GM21390 (cell line): Measurements from ENCODE around the gene TLK1.
"Not testable (repeated sequence)": the region's sequence is repeated elsewhere in the genome, so short reads cannot be mapped to it uniquely, and the experiment has no call there.

Source experiments
- ATAC-seq: cut with Tn5 transposase; IDR thresholded peaks from one replicate; pipeline ENCODE4 v1.9.1; 2021; ENCODE audit not compliant: unreplicated experiment

TLK1 gene

GRCh38 chr2:171146071-171146470, 14.6 kb downstream of the TLK1 start:
- no peak for ATAC-seq

- ATAC-seq = no peak
Measured at GRCh38 chr2:171143670-171144062, 17.0 kb downstream of the TLK1 start.

DNA sequence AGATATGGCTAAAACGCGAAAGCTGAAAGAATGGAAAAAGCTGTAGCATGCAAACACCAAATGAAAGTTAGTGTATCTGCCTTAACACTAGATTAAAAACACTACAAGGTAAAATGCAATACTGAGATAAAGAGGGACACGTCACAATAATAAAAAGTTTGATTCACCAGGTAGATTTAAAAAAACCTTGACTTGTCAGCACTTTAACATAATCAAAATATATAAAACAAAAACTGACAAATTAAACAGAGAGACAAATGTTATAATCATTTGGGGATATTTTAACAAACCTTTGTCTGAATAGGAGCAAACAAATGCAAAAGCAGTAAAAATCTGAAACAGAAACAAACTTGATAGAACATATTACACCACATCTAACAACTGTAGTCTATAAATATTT, 18.3 kb downstream of the TLK1 start:
- no peak for ATAC-seq

DNA sequence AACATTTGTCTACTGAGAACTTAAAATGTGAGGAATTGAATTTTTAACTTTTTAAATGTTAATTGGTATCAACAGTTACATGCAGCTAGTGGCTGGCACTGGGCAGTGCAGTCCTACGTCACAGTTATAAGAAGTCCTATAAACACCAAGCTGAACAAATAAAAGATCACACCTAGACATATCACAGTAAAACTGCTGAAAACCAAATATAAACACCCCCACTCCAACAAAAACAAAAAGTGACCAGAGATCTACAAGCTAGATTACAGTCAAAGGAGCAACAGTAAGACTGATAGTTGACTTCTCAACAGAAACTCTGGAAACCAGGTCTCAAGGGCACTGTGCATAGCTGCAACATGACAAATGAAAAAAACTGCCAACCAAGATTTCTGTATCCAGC, 19.4 kb downstream of the TLK1 start:
- no peak for ATAC-seq

DNA sequence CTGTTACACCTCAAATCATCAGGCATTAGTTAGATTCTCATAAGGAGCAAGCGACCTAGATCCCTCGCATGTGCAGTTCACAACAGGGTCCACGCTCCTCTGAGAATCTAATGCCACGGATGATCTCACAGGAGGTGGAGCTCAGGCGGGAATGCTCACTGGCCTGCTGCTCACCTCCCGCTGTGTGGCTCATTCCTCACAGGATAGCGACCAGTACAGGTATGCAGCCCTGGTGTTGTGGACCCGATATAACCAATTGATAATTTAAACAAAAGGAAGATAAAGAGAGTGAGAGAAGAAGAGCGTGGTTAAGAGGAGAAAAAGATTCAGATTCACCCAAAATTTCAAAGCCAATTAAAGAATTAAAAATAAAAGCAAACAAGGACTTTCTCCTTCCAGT, 20.8 kb downstream of the TLK1 start:
- ATAC-seq = no peak

GRCh38 chr2:171136024-171136423, 24.7 kb downstream of the TLK1 start:
- ATAC-seq = peak; percentile 92

DNA sequence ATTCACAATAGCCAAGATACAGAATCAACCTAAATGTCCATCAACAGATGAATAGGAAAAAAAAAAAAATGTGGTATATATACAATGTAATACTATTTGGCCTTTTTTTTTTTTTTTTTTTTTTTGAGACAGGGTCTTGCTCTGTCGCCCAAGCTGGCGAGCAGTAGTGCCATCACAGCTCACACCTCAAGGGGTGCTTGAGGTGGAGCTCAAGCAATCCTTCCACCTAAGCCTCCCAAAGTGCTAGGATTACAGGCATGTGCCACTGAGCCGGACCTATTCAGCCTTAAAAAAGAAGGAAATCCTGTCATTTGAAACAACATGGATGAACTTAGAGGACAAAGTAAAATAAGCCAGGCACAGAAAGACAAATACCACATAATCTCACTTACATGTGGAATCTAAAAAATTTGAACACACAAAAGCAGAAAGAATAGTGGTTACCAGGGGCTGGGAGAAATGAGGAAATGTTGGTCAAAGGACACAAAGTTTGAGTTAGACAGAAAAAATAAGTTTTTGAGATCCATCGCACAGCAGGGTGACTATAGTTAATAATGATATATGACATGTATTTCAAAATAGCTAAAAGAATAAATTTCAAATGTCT, 26.0 kb downstream of the TLK1 start:
- no peak for ATAC-seq

DNA sequence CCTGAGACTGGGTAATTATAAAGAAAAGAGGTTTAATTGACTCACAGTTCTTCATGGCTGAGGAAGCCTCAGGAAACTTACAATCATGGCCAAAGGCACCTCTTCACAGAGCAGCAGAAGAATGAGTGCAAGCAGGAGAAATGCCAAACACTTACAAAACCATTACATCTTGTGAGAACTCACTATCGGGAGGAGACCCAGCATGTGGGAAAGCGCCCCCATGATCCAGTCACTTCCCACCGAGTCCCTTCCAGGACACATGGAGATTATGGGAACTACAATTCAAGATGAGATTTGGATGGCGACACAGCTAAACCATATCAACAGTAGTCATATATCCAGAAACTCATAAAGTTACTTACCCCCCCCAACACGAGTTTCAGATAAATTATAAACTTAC, 28.6 kb downstream of the TLK1 start:
- no peak for ATAC-seq

GRCh38 chr2:171128461-171128860, 32.2 kb downstream of the TLK1 start:
- ATAC-seq = no peak

DNA sequence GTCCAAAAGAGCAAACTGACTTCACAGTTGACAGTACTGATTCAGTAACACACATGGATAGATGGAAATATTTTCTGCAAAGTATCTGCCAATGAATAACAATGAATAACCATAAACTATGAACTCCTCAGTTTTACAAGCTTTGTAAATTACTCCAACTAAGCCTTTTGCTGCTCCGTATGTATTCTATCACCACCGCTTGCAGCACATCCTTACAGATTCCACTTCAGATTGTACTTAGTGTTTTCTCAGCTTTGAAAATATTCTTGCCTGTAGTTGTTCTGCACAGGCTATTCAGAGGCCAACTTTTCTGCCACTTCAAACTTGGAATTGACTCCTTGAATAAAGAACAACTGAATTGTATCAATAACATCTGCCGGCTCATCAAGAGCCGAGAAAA, 36.2 kb downstream of the TLK1 start:
- no peak for ATAC-seq

DNA sequence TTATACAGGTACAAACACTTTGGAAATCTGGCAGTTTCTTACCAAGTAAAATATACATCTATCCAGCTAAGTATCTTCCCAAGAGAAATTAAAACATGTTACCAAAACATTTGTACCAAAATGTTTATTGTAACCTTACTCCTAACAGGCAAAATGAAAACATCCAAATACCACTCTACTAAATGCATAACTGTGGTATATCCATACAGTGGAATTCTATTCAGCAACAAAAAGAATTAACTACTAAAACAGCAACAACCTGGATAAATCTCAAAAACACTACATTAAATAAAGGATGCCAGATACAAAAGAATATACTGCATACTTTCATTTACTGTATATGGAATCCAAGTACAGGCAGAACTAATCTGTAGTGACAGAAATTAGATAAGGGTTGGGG, 51.1 kb downstream of the TLK1 start:
- ATAC-seq = no peak

DNA sequence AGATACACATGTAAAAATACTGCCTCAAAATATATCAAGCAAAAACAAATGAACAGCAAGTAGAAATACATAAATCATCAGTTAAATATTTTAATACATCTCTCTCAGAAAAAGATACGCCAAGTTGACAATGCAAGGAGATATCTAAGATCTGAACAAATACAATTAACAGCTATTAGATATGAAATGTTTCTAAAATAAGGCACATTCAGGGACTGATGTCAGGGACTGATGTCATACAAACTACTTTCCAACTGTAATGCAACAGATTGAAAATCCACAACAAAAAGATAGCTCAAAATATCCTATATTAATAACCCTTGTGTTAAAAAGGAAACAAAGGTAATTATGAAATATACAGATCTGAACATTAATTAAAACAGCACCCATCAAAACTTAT, 51.7 kb downstream of the TLK1 start:
- ATAC-seq = no peak

DNA sequence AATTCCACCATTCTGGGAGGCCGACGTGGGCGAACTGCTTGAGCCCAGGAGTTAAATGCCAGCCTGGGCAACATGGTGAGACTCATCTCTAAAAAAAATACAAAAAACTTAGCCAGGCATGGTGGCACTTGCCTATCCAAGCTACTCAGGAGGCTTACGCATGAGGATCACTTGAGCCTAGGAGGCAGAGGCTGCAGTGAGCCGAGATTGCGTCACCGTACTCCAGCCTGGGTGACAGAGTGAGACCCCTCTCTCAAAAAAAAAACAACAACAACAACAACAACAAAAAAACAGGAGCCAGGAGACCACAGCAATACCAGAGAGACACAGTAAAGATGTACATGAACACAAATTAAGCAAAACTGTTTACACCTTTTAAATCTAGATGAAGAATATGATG, 52.9 kb downstream of the TLK1 start:
- no peak for ATAC-seq

GRCh38 chr2:171104379-171104778, 56.3 kb downstream of the TLK1 start:
- ATAC-seq = no peak

- no peak for ATAC-seq
Measured at GRCh38 chr2:171102802-171103201, 57.9 kb downstream of the TLK1 start.

GRCh38 chr2:171100370-171100769, 60.3 kb downstream of the TLK1 start:
- no peak for ATAC-seq

- no peak for ATAC-seq
Measured at GRCh38 chr2:171098607-171099006, 62.1 kb downstream of the TLK1 start.

GRCh38 chr2:171095014-171095582, 65.6 kb downstream of the TLK1 start:
- ATAC-seq = no peak

DNA sequence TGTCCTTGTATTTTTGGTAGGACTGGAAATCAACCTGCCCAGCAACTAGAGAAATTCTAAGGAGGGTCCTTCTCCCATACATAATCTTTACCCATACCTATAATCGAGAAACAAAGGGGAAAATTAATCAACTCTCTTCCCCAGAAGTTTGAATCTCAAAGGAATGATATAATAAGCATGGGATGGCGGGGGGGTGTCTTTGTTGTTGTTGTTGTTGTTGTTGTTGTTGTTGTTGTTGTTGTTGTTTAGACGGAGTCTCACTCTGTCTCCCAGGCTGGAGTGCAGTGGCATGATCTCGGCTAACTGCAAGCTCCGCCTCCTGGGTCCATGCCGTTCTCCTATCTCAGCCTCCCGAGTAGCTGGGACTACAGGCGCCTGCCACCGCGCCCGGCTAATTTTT, 69.2 kb downstream of the TLK1 start:
- not testable (repeated sequence) for ATAC-seq

DNA sequence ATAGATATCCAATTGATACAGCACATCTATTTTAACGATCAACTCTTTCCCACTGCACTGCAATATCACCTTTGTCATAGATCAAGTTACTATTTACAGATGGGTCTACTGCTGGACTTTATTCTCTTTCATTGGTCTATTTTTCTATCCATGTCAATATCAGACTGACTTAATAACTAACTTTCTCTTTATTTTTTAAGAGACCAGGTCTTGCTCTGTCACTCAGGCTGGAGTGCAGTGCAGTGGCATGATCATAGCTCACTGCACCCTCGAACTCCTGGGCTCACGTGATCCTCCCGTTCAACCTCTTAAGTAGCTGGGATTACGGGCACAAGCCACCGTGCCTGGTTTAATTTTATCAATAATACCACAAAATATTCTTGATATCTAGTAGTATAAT, 71.2 kb downstream of the TLK1 start:
- no peak for ATAC-seq

DNA sequence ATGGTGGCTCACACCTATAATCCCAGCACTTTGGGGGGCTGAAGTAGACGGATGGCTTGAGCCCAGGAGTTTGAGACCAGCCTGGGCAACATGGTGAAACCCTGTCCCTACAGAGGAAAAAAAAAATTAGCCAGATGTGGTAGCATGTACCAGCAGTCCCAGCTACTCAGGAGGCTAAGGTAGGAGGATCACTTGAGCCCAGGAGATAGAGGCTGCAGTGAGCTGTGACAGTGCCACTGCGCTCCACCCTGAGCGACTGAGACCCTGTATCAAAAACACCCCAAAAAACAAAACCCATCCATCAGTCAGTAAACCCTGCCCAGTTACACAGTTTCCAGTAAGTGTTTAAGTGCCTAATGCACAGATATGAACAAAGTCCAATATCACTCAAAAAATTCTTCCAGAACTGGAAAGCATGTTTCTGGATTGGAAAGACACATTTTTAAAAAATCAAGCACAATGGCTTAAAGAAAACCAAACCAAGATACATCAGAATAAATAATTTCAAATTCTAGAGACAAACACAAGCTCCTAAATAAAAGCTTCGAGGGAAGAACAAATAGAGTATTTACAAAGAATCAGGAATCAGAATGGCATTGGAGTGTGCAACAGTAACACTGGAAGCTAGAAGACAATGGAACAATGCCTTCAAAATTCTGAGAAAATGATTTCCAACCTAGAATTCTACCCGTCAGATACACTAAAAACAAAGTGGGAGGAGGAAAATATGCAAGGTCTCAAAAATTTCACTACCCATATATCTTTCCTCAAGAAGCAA, 72.4 kb downstream of the TLK1 start:
- ATAC-seq = no peak

GRCh38 chr2:171087547-171087946, 73.1 kb downstream of the TLK1 start:
- ATAC-seq = no peak
